Astrocyte (in vitro differentiated cells and primary cell): ENCODE results near the gene NAA20.

ENCODE experiments used
- EZH2 ChIP-seq: IDR thresholded peaks from 2 replicates; pipeline ENCODE4 v1.6.1; 2012; ENCODE audit warnings: mild to moderate bottlenecking, low read length, inconsistent platforms; ENCODE audit not compliant: insufficient read depth
- TF ChIP-seq, protein P1 (sequence below): IDR thresholded peaks from 2 replicates; pipeline ENCODE4 v1.5.1; 2011; ENCODE audit warnings: low read depth, mild to moderate bottlenecking, inconsistent platforms, low read length, moderate library complexity; ENCODE audit not compliant: insufficient read depth

DNA sequence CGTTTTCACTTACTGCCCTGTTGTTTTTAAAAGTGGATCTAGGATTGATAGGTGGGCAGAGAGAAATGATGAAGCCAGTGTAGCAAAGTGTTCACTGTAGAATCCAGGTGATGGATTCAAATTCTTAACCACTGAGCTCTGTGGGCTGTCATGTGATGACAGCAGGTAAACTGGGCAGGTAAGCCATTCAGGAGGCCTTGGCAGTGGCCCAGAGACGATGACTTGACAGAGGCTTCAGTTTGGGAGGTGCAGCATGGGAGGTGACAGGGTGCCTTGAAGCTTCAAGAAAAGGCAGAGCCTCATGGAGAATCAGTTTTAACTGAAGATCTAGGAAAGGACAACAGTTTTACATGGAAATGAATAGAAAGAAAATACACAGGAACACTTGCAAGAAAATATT lies 2.0 kb downstream of the NAA20 start:
- TF ChIP-seq, protein P1, sequence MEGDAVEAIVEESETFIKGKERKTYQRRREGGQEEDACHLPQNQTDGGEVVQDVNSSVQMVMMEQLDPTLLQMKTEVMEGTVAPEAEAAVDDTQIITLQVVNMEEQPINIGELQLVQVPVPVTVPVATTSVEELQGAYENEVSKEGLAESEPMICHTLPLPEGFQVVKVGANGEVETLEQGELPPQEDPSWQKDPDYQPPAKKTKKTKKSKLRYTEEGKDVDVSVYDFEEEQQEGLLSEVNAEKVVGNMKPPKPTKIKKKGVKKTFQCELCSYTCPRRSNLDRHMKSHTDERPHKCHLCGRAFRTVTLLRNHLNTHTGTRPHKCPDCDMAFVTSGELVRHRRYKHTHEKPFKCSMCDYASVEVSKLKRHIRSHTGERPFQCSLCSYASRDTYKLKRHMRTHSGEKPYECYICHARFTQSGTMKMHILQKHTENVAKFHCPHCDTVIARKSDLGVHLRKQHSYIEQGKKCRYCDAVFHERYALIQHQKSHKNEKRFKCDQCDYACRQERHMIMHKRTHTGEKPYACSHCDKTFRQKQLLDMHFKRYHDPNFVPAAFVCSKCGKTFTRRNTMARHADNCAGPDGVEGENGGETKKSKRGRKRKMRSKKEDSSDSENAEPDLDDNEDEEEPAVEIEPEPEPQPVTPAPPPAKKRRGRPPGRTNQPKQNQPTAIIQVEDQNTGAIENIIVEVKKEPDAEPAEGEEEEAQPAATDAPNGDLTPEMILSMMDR: no peak
- no peak for TF ChIP-seq EZH2
